RWPE2 (cell line): ENCODE results near the gene HPSE2.

Experiments used
- ATAC-seq: fragments of 200-7000 bp; cut with Tn5 transposase; 3 replicates; pipeline ENCODE4 v1.9.1; 2021; ENCODE audit warnings: low read depth
- DNase-seq: peaks from one replicate; pipeline ENCODE4 v3.0.0-alpha.2; 2020; ENCODE audit warnings: low spot score
- H3K27ac ChIP-seq: fragments of 450-650 bp; 2 replicates; pipeline ENCODE4 v1.5.1; 2017; ENCODE audit warnings: mild to moderate bottlenecking; ENCODE audit not compliant: poor library complexity, severe bottlenecking
- H3K27me3 ChIP-seq: fragments of 250-450 bp; sonication (Bioruptor Pico); 2 replicates; pipeline ENCODE4 v1.5.1; 2021; ENCODE audit warnings: mild to moderate bottlenecking, moderate library complexity; ENCODE audit not compliant: insufficient read depth, poor library complexity, severe bottlenecking
- H3K36me3 ChIP-seq: fragments of 250-450 bp; sonication (Bioruptor Pico); 2 replicates; pipeline ENCODE4 v1.5.1; 2020; ENCODE audit warnings: low read depth, mild to moderate bottlenecking, moderate library complexity
- H3K4me1 ChIP-seq: fragments of 250-450 bp; sonication (Bioruptor Pico); 2 replicates; pipeline ENCODE4 v1.5.1; 2021; ENCODE audit warnings: mild to moderate bottlenecking, moderate library complexity; ENCODE audit not compliant: insufficient read depth, poor library complexity, severe bottlenecking
- H3K4me3 ChIP-seq: fragments of 250-450 bp; sonication (Bioruptor Pico); 2 replicates; pipeline ENCODE4 v1.5.1; 2021; ENCODE audit warnings: mild to moderate bottlenecking, moderate library complexity; ENCODE audit not compliant: severe bottlenecking
- H3K9me3 ChIP-seq: fragments of 250-450 bp; sonication (Bioruptor Pico); 2 replicates; pipeline ENCODE4 v1.5.1; 2021; ENCODE audit warnings: mild to moderate bottlenecking, moderate library complexity; ENCODE audit not compliant: severe bottlenecking
- TF ChIP-seq, protein P1 (sequence below): fragments of 450-650 bp; IDR thresholded peaks from one replicate; pipeline ENCODE4 v1.5.1; 2017; ENCODE audit warnings: mild to moderate bottlenecking, moderate library complexity; ENCODE audit not compliant: poor library complexity, severe bottlenecking

HPSE2 gene

DNA sequence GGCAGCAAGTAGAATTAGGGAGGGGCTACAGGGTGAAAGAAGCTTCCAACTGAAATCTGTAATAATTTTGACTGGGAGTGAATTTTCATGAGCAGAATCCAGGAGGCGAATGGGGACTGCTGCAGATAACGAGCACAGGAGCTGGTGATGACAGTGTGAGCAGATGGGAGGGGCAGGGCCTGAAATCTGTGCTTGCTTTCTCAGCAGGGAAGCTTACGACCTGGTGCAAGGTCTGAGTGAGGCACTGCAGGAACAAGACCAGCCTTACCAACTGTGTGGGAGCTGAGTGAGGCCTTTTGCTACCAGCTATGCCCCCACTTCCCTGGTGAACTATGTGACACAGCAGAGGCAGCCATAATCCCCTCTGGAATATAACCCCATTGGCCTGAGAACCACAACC lies 109.8 kb downstream of the HPSE2 start:
- ATAC-seq: no peak
- Histone ChIP-seq H3K4me1 (no peaks in the 10 kb centered on the region), H3K27me3 (no peaks in the 10 kb centered on the region), H3K9me3 (no peaks in the 10 kb centered on the region), H3K36me3 (no peaks in the 10 kb centered on the region), H3K4me3 (no peak overlapping the region), H3K27ac (no peak overlapping the region)
- TF ChIP-seq, protein P1, sequence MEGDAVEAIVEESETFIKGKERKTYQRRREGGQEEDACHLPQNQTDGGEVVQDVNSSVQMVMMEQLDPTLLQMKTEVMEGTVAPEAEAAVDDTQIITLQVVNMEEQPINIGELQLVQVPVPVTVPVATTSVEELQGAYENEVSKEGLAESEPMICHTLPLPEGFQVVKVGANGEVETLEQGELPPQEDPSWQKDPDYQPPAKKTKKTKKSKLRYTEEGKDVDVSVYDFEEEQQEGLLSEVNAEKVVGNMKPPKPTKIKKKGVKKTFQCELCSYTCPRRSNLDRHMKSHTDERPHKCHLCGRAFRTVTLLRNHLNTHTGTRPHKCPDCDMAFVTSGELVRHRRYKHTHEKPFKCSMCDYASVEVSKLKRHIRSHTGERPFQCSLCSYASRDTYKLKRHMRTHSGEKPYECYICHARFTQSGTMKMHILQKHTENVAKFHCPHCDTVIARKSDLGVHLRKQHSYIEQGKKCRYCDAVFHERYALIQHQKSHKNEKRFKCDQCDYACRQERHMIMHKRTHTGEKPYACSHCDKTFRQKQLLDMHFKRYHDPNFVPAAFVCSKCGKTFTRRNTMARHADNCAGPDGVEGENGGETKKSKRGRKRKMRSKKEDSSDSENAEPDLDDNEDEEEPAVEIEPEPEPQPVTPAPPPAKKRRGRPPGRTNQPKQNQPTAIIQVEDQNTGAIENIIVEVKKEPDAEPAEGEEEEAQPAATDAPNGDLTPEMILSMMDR: no peak
- no peak for DNase-seq

DNA sequence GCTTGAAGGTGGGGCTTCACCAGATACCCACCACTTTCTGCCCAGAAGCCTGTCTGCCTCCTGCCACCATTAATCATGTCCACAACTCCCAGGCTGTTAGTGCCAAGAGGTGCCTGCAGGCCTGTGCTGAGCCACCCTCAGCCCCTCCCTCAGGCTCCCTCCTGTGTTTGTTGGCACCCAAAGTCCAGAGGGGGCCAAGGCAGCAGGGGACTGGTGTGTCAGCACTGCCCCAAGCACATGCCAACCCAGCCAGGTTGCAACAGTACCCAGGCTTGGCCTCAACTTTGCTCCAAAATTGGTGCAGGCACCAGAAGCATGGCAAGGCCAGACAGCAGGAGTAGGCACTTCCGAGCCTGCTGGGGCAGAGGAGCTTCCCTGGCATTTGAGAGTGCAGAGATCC lies 111.3 kb downstream of the HPSE2 start:
- no peaks in the 10 kb centered on the region for H3K27me3 ChIP-seq
- no peaks in the 10 kb centered on the region for H3K9me3 ChIP-seq
- H3K4me1 ChIP-seq: no peaks in the 10 kb centered on the region
- TF ChIP-seq, protein P1: no peak
- no peak overlapping the region for H3K4me3 ChIP-seq
- DNase-seq: no peak
- ATAC-seq: no peak
- no peak overlapping the region for H3K27ac ChIP-seq
- no peaks in the 10 kb centered on the region for H3K36me3 ChIP-seq

- Histone ChIP-seq H3K4me3 (no peak overlapping the region), H3K36me3 (no peaks in the 10 kb centered on the region), H3K4me1 (no peaks in the 10 kb centered on the region), H3K9me3 (no peaks in the 10 kb centered on the region), H3K27me3 (no peaks in the 10 kb centered on the region), H3K27ac (no peak overlapping the region)
- ATAC-seq: no peak
- TF ChIP-seq, protein P1: no peak
- no peak for DNase-seq
Observed at GRCh38 chr10:99123851-99124250, 111.8 kb downstream of the HPSE2 start.

GRCh38 chr10:99123336-99123735 lies 112.3 kb downstream of the HPSE2 start:
- Histone ChIP-seq H3K27ac (no peak overlapping the region), H3K27me3 (no peaks in the 10 kb centered on the region), H3K9me3 (no peaks in the 10 kb centered on the region), H3K4me3 (no peak overlapping the region), H3K36me3 (no peaks in the 10 kb centered on the region), H3K4me1 (no peaks in the 10 kb centered on the region)
- TF ChIP-seq, protein P1: no peak
- DNase-seq: no peak
- ATAC-seq: no peak

- TF ChIP-seq, protein P1: no peak
- H3K4me1 ChIP-seq: no peaks in the 10 kb centered on the region
- DNase-seq (no peak), ATAC-seq (no peak)
- no peaks in the 10 kb centered on the region for H3K36me3 ChIP-seq
- no peak overlapping the region for H3K27ac ChIP-seq
- no peak overlapping the region for H3K4me3 ChIP-seq
- H3K27me3 ChIP-seq: no peaks in the 10 kb centered on the region
- H3K9me3 ChIP-seq: no peaks in the 10 kb centered on the region
Observed at GRCh38 chr10:99119258-99119748, 116.3 kb downstream of the HPSE2 start.
